DMS114 treated with DMSO at 0.1 percent for 48 hours (cell line): ENCODE data around the gene ZMYND15.

Experiments used
- DNase-seq: peaks from one replicate; lab custom pipeline; 2025; ENCODE audit not compliant: unreplicated experiment; lab: John Stamatoyannopoulos, UW

Gene ZMYND15

GRCh38 chr17:4716081-4716480, 23.6 kb upstream of the ZMYND15 start:
- DNase-seq = no peak

GRCh38 chr17:4717791-4718190, 21.8 kb upstream of the ZMYND15 start:
- no peak for DNase-seq

- DNase-seq = no peak
Measured at GRCh38 chr17:4718276-4718675, 21.4 kb upstream of the ZMYND15 start.

GRCh38 chr17:4719146-4719545, 20.5 kb upstream of the ZMYND15 start:
- DNase-seq = no peak

GRCh38 chr17:4719684-4720221, 19.9 kb upstream of the ZMYND15 start:
- DNase-seq = no peak

GRCh38 chr17:4720787-4721186, 18.8 kb upstream of the ZMYND15 start:
- no peak for DNase-seq

- DNase-seq = no peak
Measured at GRCh38 chr17:4721203-4722135, 18.2 kb upstream of the ZMYND15 start.

GRCh38 chr17:4722678-4723240, 16.9 kb upstream of the ZMYND15 start:
- DNase-seq = no peak

- DNase-seq = no peak
Measured at GRCh38 chr17:4724650-4725049, 15.0 kb upstream of the ZMYND15 start.

- no peak for DNase-seq
Measured at GRCh38 chr17:4725646-4726310, 13.9 kb upstream of the ZMYND15 start.

GRCh38 chr17:4728124-4728523, 11.5 kb upstream of the ZMYND15 start:
- no peak for DNase-seq

- DNase-seq = no peak
Measured at GRCh38 chr17:4733073-4733531, 6.5 kb upstream of the ZMYND15 start.

GRCh38 chr17:4734857-4735475, 4.7 kb upstream of the ZMYND15 start:
- DNase-seq = no peak

- no peak for DNase-seq
Measured at GRCh38 chr17:4735876-4736651, 3.6 kb upstream of the ZMYND15 start.

GRCh38 chr17:4738136-4739121, 1.2 kb upstream of the ZMYND15 start:
- DNase-seq = no peak

- no peak for DNase-seq
Measured at GRCh38 chr17:4740025-4740351, 355 bp downstream of the ZMYND15 start.

- no peak for DNase-seq
Measured at GRCh38 chr17:4740584-4740983, 951 bp downstream of the ZMYND15 start.

GRCh38 chr17:4741544-4741943, 1.9 kb downstream of the ZMYND15 start:
- no peak for DNase-seq

- no peak for DNase-seq
Measured at GRCh38 chr17:4742133-4742532, 2.5 kb downstream of the ZMYND15 start.
